Inflammatory macrophage treated with lipopolysaccharide for 4 hours (primary cell): Measurements from ENCODE around the gene DAZAP1.

Experiments
- DNase-seq: peaks from one replicate; pipeline ENCODE4 v3.0.0-alpha.2; 2020

DAZAP1 gene

DNA sequence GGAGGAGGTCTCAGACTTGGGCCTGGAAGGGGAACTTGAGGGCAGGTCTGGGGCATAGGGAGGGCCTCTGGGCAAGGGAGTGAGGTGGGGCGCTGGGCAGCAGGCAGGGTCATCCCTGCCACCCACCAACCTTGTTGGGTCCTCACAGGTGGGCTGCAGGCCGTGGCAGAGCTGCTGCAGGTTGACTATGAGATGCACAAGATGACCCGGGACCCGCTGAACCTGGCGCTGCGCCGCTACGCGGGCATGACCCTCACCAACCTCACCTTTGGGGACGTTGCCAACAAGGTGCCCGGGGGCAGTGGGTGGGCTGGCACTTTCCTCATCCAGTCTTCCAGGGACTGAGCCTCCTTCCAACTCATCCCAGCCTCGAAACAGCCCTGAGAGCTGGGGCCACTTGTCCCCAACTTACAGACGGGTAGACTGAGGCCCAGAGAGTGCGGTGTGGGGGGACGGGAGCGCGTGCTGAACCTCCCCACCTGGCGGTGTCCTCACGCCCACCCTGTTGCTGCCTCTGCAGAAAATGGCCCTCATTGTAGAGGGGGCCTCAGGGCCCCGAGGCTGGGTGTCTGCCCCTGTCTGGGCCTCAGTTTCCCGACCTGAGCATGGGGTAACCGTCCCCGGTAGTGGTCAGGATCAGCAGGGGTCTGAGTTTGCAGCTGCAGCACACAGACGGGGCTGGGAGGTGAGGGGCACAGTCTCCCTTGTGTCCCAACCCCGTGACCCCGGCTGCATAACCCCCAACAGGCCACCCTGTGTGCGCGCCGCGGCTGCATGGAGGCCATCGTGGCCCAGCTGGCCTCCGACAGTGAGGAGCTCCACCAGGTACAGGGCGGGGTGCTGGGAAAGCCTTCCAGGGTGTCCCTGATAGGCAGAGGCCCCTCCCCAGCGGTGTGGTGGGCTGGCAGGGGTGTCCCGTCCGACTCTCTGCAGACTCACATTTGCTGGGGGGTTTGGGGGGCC lies 52.9 kb downstream of the DAZAP1 start:
- DNase-seq: no peak

DNA sequence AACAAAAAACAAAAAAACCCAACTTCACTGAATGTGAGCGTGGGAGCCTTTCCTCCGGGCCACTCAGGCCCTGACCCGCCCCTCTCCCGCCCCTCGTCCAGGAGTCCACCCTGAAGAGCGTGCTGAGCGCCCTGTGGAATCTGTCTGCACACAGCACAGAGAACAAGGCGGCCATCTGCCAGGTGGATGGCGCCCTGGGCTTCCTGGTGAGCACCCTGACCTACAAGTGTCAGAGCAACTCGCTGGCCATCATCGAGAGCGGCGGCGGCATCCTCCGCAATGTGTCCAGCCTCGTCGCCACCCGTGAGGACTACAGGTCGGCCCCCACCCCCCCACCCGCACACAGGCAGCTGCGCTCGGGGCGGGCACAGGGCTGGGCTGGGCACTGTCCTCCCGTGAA lies 54.5 kb downstream of the DAZAP1 start:
- DNase-seq: no peak

DNA sequence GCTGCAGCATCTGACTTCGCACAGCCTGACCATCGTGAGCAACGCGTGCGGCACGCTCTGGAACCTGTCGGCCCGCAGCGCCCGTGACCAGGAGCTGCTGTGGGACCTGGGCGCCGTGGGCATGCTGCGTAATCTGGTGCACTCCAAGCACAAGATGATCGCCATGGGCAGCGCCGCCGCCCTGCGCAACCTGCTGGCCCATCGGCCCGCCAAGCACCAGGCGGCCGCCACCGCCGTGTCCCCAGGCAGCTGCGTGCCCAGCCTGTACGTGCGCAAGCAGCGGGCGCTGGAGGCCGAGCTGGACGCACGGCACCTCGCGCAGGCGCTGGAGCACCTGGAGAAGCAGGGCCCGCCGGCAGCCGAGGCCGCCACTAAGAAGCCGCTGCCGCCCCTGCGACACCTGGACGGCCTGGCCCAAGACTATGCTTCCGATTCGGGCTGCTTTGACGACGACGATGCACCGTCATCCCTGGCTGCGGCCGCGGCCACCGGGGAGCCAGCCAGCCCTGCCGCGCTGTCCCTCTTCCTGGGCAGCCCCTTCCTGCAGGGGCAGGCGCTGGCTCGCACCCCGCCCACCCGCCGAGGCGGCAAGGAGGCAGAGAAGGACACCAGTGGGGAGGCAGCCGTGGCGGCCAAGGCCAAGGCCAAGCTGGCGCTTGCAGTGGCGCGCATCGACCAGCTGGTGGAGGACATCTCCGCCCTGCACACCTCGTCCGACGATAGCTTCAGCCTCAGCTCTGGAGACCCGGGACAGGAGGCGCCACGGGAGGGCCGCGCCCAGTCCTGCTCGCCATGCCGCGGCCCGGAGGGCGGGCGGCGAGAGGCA lies 58.0 kb downstream of the DAZAP1 start:
- peak; percentile 57 for DNase-seq

DNA sequence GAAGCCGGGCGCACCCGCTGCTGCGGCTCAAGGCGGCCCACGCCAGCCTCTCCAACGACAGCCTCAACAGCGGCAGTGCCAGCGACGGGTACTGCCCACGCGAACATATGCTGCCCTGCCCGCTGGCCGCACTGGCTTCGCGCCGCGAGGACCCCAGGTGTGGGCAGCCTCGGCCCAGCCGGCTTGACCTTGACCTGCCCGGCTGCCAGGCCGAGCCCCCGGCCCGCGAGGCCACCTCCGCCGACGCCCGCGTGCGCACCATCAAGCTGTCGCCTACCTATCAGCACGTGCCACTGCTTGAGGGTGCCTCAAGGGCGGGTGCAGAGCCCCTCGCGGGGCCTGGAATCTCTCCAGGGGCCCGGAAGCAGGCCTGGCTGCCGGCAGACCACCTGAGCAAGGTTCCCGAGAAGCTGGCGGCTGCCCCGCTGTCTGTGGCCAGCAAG lies 58.7 kb downstream of the DAZAP1 start:
- DNase-seq: no peak

DNA sequence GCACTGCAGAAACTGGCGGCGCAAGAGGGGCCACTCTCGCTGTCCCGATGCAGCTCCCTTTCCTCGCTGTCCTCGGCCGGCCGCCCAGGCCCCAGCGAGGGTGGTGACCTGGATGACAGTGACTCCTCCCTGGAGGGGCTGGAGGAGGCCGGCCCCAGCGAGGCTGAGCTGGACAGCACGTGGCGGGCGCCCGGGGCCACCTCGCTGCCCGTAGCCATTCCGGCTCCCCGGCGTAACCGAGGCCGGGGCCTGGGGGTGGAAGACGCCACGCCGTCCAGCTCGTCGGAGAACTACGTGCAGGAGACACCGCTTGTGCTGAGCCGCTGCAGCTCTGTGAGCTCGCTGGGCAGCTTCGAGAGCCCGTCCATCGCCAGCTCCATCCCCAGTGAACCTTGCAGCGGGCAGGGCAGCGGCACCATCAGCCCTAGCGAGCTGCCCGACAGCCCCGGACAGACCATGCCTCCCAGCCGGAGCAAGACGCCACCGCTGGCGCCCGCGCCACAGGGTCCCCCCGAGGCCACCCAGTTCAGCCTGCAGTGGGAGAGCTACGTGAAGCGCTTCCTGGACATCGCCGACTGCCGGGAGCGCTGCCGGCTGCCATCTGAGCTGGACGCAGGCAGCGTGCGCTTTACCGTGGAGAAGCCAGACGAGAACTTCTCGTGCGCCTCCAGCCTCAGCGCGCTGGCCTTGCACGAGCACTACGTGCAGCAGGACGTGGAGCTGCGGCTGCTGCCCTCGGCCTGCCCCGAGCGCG lies 59.3 kb downstream of the DAZAP1 start:
- no peak for DNase-seq

DNA sequence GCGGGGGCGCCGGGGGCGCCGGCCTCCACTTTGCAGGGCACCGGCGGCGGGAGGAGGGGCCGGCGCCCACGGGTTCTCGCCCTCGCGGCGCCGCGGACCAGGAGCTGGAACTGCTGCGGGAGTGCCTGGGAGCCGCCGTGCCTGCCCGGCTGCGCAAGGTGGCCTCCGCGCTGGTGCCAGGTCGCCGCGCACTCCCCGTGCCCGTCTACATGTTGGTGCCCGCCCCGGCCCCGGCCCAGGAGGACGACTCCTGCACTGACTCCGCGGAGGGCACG lies 59.8 kb downstream of the DAZAP1 start:
- DNase-seq: no peak

DNA sequence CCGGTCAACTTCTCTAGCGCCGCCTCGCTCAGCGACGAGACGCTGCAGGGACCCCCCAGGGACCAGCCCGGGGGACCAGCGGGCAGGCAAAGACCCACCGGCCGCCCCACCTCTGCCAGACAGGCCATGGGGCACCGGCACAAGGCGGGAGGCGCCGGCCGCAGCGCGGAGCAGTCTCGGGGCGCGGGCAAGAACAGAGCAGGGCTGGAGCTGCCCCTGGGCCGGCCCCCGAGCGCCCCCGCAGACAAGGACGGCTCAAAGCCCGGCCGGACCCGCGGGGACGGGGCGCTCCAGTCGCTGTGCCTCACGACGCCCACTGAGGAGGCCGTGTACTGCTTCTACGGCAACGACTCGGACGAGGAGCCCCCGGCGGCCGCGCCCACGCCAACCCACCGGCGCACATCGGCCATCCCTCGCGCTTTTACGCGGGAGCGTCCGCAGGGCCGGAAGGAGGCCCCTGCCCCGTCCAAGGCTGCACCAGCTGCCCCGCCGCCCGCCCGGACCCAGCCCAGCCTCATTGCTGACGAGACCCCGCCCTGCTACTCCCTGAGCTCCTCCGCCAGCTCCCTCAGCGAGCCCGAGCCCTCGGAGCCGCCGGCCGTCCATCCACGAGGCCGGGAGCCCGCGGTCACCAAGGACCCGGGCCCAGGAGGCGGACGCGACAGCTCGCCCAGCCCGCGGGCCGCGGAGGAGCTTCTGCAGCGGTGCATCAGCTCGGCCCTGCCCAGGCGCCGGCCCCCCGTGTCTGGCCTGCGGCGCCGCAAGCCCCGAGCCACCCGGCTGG lies 60.3 kb downstream of the DAZAP1 start:
- DNase-seq: no peak

DNA sequence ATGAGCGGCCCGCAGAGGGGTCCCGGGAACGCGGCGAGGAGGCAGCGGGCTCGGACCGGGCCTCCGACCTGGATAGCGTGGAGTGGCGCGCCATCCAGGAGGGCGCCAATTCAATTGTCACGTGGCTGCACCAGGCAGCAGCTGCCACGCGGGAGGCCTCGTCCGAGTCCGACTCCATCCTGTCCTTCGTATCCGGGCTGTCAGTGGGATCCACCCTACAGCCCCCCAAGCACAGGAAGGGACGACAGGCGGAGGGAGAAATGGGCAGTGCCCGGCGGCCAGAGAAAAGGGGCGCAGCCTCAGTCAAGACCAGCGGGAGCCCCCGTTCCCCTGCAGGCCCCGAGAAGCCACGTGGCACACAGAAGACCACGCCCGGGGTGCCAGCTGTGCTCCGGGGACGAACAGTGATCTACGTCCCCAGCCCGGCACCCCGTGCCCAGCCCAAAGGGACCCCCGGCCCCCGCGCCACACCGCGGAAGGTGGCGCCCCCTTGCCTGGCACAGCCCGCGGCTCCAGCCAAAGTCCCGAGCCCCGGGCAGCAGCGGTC lies 61.0 kb downstream of the DAZAP1 start:
- no peak for DNase-seq

DNA sequence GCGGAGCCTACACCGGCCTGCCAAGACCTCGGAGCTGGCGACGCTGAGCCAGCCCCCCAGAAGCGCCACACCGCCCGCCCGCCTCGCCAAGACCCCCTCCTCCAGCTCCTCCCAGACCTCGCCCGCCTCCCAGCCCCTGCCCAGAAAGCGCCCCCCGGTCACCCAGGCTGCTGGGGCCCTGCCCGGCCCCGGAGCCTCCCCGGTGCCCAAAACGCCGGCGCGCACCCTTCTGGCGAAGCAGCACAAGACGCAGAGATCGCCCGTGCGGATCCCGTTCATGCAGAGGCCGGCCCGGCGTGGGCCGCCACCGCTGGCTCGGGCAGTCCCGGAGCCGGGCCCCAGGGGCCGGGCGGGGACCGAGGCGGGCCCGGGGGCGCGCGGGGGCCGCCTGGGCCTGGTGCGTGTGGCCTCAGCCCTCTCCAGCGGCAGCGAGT lies 61.5 kb downstream of the DAZAP1 start:
- peak; percentile 35 for DNase-seq

DNA sequence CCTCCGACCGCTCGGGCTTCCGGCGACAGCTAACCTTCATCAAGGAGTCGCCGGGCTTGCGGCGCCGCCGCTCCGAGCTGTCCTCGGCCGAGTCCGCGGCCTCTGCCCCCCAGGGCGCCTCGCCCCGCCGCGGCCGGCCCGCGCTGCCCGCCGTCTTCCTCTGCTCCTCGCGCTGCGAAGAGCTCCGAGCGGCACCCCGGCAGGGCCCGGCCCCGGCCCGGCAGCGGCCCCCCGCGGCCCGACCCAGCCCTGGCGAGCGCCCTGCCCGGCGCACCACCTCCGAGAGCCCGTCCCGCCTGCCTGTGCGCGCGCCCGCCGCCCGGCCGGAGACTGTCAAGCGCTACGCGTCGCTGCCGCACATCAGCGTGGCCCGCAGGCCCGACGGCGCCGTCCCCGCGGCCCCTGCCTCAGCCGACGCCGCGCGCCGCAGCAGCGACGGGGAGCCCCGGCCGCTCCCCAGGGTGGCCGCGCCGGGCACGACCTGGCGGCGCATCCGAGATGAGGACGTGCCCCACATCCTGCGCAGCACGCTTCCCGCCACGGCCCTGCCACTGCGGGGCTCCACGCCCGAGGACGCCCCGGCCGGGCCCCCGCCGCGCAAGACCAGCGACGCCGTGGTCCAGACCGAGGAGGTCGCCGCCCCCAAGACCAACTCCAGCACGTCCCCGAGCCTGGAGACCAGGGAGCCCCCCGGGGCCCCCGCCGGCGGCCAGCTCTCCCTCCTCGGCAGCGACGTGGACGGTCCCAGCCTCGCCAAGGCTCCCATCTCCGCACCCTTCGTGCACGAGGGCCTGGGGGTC lies 62.1 kb downstream of the DAZAP1 start:
- DNase-seq: no peak

DNA sequence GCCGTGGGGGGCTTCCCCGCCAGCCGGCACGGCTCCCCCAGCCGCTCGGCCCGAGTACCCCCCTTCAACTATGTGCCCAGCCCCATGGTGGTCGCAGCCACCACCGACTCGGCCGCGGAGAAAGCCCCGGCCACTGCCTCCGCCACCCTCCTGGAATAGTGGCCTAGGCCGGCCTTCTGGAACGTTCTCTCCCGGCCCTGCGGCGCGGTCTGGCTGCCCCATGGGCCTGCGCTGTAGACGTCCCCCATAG lies 62.6 kb downstream of the DAZAP1 start:
- no peak for DNase-seq

DNA sequence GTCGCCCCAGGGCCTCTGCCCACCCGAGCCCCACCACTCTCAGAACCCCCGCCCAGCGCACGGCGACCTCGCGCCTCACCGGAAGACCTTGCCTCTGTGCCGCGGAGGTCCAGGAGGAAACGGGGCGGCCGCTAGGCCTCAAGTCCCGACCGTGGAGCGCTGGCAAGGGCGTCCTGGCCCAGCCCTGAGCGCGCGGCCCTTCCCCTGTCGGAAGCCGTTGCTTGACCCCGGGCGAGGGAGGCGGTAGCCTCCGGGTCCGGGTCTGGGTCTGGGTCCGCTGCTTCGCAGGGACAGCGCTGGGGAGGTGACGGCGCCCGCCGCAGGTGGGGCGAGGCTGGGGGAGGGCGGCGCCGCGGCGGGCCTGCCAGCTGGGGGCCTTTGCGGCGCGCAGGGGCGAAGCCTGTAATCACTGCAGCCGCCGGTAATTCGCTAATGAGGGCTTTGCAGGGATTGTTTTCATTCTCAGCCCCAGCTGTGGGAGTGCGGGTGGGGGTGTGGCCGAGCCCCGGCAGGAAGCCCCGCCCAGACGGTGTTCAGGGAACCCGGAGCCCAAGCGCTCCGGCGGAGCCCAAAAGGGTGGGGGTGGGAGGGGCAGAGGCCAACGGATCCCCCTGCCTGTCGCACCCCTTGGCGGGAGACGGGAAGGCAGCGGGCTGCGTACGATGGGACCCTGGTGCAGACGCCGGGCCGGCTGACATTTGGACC lies 63.1 kb downstream of the DAZAP1 start:
- DNase-seq: peak; percentile 17

DNA sequence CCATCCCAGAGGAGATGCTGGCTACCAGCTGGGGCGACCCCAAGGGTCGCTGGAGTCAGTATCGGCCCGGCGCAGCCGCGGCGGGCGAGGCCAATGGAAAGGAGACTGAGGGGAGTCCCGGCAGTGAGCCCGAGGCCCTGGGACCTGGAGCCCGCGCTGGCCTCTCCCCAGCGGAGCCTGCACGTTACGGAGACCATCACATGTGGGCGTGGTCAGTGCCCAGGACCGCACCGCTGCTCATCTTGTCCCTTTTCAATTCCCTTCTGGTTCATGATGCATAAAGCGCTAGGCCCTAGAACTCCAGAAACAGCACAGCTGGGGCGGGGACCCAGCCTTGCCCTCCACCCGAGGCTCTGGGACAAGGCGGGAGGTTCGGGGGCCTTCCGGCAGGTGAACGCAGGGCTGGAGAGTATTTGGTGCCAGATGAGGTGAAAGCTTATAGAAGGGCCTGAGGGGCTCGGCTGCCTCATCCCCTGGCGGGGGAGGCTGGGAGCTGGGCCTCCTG lies 63.7 kb downstream of the DAZAP1 start:
- no peak for DNase-seq

DNA sequence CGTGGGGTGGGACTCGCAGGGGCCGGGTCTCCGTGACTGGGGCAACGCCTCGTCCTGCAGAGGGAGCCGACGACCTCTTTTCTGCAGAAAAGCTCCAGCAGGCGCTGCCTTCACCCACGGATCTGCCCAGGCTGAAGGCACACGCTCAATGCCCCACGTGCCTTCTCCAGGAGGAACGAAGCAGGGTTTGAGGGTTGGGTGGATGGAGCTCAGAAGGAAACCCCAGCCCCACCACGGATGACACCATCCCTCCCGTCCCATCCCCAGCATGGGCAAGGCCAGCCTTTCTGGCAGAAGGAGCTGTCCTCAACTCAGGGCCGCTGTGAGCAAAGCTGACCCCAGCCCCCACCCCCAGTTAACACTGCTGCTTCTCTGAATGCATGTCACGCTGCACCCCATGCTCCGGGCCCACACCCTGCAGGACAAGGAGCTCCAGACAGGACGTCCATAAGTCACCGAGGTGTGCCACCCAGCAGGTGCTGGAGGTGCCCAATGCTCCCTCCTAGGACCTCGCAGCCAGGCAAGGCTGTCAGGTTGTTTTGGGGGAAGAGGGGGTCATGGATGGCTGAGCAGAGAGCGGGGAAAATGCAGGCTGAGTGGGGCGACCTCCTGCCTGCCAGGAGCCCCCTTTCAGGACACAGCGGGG lies 64.3 kb downstream of the DAZAP1 start:
- DNase-seq: peak; percentile 19

DNA sequence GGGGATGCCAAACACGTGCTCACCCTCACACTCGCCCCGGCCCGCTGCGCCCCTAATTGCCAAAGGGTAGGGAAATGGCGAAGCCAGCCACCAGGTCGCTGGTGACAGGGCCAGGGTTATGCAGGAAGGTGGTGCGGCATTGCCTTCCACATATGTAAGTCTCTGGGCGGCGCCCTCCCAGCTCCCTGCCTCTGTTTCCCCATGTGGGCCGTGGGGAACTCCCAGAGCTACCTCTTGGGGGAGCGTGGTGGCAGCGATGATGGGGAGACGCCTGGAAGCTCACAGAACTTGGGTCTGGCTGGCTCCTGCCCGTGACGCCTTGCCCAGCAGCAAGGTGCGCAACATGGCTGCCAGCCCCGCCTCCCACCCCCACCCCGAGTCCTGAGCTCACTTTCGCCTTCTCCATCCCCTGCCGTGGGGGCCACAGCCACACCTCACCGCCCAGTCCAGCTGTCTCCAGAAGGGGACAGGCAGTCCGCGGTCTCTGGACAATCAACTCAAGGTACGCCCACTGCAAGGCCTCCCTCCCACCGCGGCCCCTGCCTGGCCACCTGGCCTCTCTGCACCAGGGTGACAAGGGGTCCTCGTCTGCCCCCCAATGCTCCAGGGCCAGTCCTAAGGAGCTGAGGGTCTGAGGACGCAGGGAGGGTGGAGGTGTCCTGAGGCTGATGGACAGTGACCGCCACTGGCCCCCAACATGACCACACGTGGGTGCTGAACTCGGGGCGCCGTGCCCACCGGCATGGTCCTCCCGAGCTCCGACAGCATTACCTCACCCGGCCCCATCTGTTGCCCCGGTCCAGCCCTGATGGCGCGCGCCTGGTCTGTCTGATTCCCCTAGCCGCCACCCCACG lies 65.1 kb downstream of the DAZAP1 start:
- DNase-seq: no peak

DNA sequence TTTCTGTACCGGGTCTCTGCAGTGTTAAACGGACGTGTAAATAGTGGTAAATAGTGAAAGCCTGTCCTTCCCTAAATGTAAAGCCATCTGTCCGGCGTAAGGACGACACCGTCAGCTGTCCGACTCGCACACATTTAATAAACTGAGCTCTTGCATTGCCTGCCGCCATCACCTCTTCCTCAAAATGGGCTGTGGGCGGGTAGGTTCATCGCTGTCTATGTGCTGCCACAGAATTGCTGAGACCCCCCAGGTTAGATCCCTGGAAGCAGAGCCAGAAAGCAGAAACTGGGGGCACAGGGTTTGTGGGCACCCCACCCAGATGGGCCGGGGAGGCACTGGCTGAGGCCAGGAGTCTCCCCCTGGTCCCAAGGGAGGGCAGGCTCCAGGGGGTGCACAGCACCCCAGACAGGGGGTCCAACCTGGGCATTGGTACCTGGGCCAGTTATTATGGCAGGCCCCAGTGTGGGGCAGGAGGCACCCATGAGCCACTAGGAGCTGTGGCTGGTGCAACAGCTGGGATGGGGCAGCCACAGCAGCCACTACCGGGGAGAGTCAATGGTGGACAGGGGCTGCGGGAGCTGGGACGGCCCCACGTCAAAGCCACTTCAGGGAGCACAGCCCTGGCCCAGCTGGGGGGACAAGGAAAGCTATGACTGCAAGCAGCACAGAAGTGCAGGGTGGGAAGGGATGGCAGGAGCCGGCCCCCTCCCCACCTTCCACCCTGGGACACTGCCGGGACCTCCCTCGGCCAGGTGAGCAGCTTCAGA lies 65.9 kb downstream of the DAZAP1 start:
- DNase-seq: no peak

DNA sequence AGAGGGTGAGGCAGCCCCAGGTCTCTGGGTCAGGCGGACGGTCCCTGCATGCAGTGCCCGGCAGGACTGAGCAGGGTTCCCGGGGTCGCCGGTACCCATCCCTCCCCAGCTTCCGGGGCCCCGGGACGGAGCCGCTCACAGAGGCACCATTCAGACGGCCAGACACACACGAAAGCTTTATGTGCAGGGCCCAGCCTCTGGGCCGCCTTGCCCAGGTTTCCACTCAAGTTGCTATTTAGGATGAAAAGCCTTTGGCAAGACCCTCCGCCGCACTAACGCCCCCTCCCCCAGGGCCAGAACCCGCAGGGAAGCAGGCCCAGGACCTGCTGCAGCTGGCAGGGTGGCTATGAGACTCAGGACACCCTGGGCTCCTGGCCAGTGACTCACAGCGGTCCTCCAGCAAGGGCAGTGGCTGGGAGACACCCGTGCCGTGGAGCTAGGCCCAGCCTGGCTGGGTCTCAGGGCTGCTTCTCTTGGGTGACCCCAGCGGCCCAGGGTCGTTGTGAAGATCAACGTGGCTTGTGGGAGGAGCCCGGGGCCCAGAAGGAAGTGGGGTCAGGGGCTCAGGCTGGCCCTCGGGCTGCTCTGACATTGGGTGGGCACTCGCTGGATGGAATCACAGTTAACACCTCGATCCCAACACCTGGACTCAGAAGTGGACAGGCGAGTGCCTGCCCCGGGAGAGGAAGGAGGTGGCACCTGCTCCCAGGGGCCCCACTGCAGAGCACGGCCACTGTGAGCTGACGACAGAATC lies 66.8 kb downstream of the DAZAP1 start:
- no peak for DNase-seq
